ENCODE results near the gene CLCNKB.
"Not testable (repeated sequence)": the region's sequence is repeated elsewhere in the genome, so short reads cannot be mapped to it uniquely, and the experiment has no call there.

CLCNKB gene

DNA sequence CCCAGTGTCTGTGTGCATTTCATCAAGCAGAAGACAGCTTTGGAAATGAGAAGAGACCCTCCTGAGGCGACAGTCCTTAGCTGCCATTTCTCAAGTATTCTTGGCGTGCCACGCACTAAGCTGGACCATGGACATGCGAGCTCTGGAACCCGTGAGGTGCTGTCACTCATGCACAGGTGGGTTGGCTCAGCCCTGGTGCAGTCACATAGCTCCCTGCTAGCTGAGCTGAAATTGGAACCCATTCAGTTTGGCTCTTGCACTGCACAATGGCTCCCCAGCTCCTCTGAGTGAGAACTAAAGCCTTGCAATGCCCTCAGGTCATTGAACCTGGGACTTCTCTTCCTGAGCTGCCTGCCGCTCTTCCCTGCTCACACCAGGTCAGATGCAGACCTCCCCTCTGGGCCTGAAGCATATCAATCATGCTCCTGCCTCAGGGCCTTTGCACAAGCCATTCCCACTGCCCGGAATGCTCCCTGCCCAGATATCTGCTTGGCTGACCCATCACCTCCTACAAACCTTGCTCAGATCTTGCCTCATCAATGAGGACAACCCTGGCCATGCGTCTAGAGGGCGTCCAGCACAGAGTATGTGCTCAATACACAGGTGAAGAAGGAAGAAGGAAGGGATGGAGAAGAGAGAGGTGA, 45.8 kb upstream of the CLCNKB start:
- H3K27ac ChIP-seq: no peak overlapping the region
- no peak overlapping the region for H2AFZ ChIP-seq (ENCODE audit: low read depth)
- H3K79me2 ChIP-seq (ENCODE audit: insufficient read depth, low read depth): no peaks in the 10 kb centered on the region
- no peaks in the 10 kb centered on the region for H3K4me1 ChIP-seq (ENCODE audit: low read depth, poor library complexity, severe bottlenecking)
- H3K4me3 ChIP-seq (IDR thresholded peaks at IDR 0.05; ENCODE audit: insufficient read depth, low read depth, low read length): no peak overlapping the region
- no peaks in the 10 kb centered on the region for H4K20me1 ChIP-seq (ENCODE audit: insufficient read depth)
- no peaks in the 10 kb centered on the region; the same call in 1 of the 2 replicates for H3K27me3 ChIP-seq (ENCODE audit: insufficient read depth, low read depth)
- H3K36me3 ChIP-seq (ENCODE audit: insufficient read depth): no peaks in the 10 kb centered on the region
- H3K9ac ChIP-seq: no peak overlapping the region
- TF ChIP-seq, protein P1, sequence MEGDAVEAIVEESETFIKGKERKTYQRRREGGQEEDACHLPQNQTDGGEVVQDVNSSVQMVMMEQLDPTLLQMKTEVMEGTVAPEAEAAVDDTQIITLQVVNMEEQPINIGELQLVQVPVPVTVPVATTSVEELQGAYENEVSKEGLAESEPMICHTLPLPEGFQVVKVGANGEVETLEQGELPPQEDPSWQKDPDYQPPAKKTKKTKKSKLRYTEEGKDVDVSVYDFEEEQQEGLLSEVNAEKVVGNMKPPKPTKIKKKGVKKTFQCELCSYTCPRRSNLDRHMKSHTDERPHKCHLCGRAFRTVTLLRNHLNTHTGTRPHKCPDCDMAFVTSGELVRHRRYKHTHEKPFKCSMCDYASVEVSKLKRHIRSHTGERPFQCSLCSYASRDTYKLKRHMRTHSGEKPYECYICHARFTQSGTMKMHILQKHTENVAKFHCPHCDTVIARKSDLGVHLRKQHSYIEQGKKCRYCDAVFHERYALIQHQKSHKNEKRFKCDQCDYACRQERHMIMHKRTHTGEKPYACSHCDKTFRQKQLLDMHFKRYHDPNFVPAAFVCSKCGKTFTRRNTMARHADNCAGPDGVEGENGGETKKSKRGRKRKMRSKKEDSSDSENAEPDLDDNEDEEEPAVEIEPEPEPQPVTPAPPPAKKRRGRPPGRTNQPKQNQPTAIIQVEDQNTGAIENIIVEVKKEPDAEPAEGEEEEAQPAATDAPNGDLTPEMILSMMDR (conservative IDR thresholded peaks at IDR 0.05; ENCODE audit: low read depth, low read length): no peak
- H3K4me2 ChIP-seq: no peak overlapping the region

DNA sequence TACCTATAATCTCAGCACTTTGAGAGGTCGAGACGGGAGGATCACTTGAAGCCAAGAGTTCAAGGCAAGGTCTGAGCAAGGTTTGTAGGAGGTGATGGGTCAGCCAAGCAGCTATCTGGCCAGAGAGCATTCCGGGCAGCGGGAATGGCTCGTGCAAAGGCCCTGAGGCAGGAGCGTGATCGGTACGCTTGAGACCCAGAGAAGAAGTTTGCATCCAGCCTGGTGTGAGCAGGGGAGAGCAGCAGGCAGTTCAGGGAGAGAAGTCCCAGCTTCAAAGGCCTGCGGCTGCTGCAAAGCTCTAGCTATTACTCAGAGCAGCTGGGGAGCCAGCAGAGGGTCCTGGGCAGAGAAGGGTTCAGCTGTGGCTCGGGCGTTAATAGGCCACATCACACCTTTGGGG, 44.7 kb upstream of the CLCNKB start:
- Histone ChIP-seq H2AFZ (ENCODE audit: low read depth) (no peak overlapping the region), H3K4me2 (no peak overlapping the region), H3K27ac (no peak overlapping the region), H3K79me2 (ENCODE audit: insufficient read depth, low read depth) (no peaks in the 10 kb centered on the region), H3K4me1 (ENCODE audit: low read depth, poor library complexity, severe bottlenecking) (no peaks in the 10 kb centered on the region), H3K9ac (no peak overlapping the region), H4K20me1 (ENCODE audit: insufficient read depth) (no peaks in the 10 kb centered on the region), H3K36me3 (ENCODE audit: insufficient read depth) (no peaks in the 10 kb centered on the region), H3K4me3 (IDR thresholded peaks at IDR 0.05; ENCODE audit: insufficient read depth, low read depth, low read length) (no peak overlapping the region), H3K27me3 (ENCODE audit: insufficient read depth, low read depth) (no peaks in the 10 kb centered on the region; the same call in 1 of the 2 replicates)
- TF ChIP-seq, protein P1 (conservative IDR thresholded peaks at IDR 0.05; ENCODE audit: low read depth, low read length): no peak

DNA sequence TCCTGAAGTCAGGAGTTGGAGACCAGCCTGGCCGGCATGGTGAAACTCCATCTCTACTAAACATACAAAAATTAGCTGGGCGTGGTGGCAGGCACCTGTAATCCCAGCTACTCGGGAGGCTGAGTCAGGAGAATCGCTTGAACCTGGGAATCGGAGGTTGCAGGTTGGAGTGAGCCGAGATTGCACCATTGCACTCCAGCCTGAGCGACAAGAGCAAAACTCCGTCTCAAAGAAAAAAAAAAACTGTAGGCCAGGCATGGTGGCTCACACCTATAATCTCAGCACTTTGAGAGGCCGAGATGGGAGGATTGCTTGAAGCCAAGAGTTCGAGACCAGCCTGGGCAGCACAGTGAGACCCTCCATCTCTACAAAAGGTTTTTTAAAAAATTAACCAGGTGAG, 42.3 kb upstream of the CLCNKB start:
- not testable (repeated sequence) for H3K9ac ChIP-seq; H3K36me3 ChIP-seq (ENCODE audit: insufficient read depth); H3K27ac ChIP-seq; H2AFZ ChIP-seq (ENCODE audit: low read depth); H3K79me2 ChIP-seq (ENCODE audit: insufficient read depth, low read depth); H3K27me3 ChIP-seq (ENCODE audit: insufficient read depth, low read depth); H3K4me2 ChIP-seq; H4K20me1 ChIP-seq (ENCODE audit: insufficient read depth); H3K4me1 ChIP-seq (ENCODE audit: low read depth, poor library complexity, severe bottlenecking); H3K4me3 ChIP-seq (IDR thresholded peaks at IDR 0.05; ENCODE audit: insufficient read depth, low read depth, low read length)

DNA sequence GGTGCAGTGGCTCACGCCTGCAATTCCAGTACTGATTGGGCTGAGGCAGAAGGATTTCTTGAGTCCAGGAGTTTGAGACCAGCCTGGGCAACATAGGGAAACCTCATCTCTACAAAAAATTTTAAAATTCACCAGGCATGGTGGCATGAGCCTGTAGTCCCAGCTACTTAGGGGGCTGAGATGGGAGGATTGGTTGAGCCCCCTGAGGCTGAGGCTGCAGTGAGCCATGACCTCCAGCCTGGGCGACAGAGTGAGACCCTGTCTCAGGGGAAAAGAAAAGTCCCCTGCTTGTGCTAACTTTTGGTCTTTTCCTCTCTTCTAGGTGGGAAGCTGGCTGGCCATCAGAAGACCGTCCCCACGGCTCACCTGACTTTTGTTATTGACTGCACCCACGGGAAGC, 38.0 kb upstream of the CLCNKB start:
- Histone ChIP-seq H3K4me2 (no peak overlapping the region), H3K36me3 (ENCODE audit: insufficient read depth) (no peaks in the 10 kb centered on the region), H2AFZ (ENCODE audit: low read depth) (no peak overlapping the region), H4K20me1 (ENCODE audit: insufficient read depth) (no peaks in the 10 kb centered on the region), H3K4me1 (ENCODE audit: low read depth, poor library complexity, severe bottlenecking) (no peaks in the 10 kb centered on the region), H3K27ac (no peak overlapping the region), H3K9ac (no peak overlapping the region), H3K27me3 (ENCODE audit: insufficient read depth, low read depth) (no peaks in the 10 kb centered on the region), H3K79me2 (ENCODE audit: insufficient read depth, low read depth) (no peaks in the 10 kb centered on the region), H3K4me3 (IDR thresholded peaks at IDR 0.05; ENCODE audit: insufficient read depth, low read depth, low read length) (no peak overlapping the region)
- TF ChIP-seq, protein P1 (conservative IDR thresholded peaks at IDR 0.05; ENCODE audit: low read depth, low read length): no peak

DNA sequence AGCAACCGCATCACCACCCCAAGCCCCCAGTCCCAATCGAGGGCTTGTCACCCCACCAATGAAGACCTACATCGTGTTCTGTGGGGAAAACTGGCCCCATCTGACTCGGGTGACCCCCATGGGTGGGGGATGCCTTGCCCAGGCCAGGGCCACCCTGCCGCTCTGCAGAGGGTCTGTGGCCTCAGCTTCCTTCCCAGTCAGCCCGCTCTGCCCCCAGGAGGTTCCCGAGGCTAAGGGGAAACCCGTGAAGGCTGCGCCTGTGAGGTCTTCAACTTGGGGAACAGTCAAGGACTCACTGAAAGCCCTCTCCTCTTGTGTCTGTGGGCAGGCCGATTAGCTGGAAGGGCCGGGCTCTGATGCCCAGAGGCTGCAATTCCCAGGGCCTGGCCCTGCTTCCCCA, 37.6 kb upstream of the CLCNKB start:
- H3K27ac ChIP-seq: no peak overlapping the region
- H3K27me3 ChIP-seq (ENCODE audit: insufficient read depth, low read depth): no peaks in the 10 kb centered on the region
- H4K20me1 ChIP-seq (ENCODE audit: insufficient read depth): no peaks in the 10 kb centered on the region
- H3K79me2 ChIP-seq (ENCODE audit: insufficient read depth, low read depth): no peaks in the 10 kb centered on the region
- no peak overlapping the region for H3K4me3 ChIP-seq (IDR thresholded peaks at IDR 0.05; ENCODE audit: insufficient read depth, low read depth, low read length)
- H3K4me1 ChIP-seq (ENCODE audit: low read depth, poor library complexity, severe bottlenecking): no peaks in the 10 kb centered on the region
- no peak overlapping the region for H3K4me2 ChIP-seq
- no peak overlapping the region for H3K9ac ChIP-seq
- TF ChIP-seq, protein P1 (conservative IDR thresholded peaks at IDR 0.05; ENCODE audit: low read depth, low read length): no peak
- no peak overlapping the region for H2AFZ ChIP-seq (ENCODE audit: low read depth)
- no peaks in the 10 kb centered on the region for H3K36me3 ChIP-seq (ENCODE audit: insufficient read depth)

Data from KMS-11 (cell line).